Neuron (in vitro differentiated cells): Measurements from ENCODE around the gene TRMT1.

Experiments used
- H2AFZ ChIP-seq: one replicate; pipeline ENCODE4 v1.6.1; 2013; ENCODE audit warnings: low read depth, mild to moderate bottlenecking, inconsistent platforms, low read length, moderate library complexity
- H3K27me3 ChIP-seq: one replicate; pipeline ENCODE4 v1.6.1; 2013; ENCODE audit warnings: low read length; ENCODE audit not compliant: insufficient read depth
- H3K36me3 ChIP-seq: one replicate; pipeline ENCODE4 v1.6.1; 2013; ENCODE audit warnings: low read length; ENCODE audit not compliant: insufficient read depth
- H3K4me1 ChIP-seq: one replicate; pipeline ENCODE4 v1.6.1; 2013; ENCODE audit warnings: low read length; ENCODE audit not compliant: insufficient read depth
- H3K4me3 ChIP-seq: 2 replicates; pipeline ENCODE4 v1.5.1; 2013; ENCODE audit warnings: mild to moderate bottlenecking, low read length, moderate library complexity
- H3K9me3 ChIP-seq: one replicate; pipeline ENCODE4 v1.6.1; 2013; ENCODE audit warnings: low read length

The TRMT1 gene

GRCh38 chr19:13092606-13093235 lies 23.8 kb downstream of the TRMT1 start:
- Histone ChIP-seq H3K27me3 (peaks cover 28% of the 10 kb centered on the region), H3K9me3 (no peaks in the 10 kb centered on the region), H3K4me3 (no peak overlapping the region), H3K36me3 (no peaks in the 10 kb centered on the region), H3K4me1 (peaks cover 58% of the 10 kb centered on the region), H2AFZ (no peak overlapping the region)

- Histone ChIP-seq H3K4me3 (no peak overlapping the region), H2AFZ (no peak overlapping the region), H3K36me3 (no peaks in the 10 kb centered on the region), H3K9me3 (no peaks in the 10 kb centered on the region), H3K27me3 (peaks cover 31% of the 10 kb centered on the region), H3K4me1 (peaks cover 58% of the 10 kb centered on the region)
Observed at GRCh38 chr19:13092158-13092543, 24.4 kb downstream of the TRMT1 start.

GRCh38 chr19:13091400-13092157 lies 25.0 kb downstream of the TRMT1 start:
- Histone ChIP-seq H2AFZ (no peak overlapping the region), H3K27me3 (peaks cover 32% of the 10 kb centered on the region), H3K9me3 (no peaks in the 10 kb centered on the region), H3K4me3 (no peak overlapping the region), H3K4me1 (peaks cover 58% of the 10 kb centered on the region), H3K36me3 (no peaks in the 10 kb centered on the region)

GRCh38 chr19:13090511-13091231 lies 25.9 kb downstream of the TRMT1 start:
- H3K9me3 ChIP-seq, result no peaks in the 10 kb centered on the region
- H3K4me3 ChIP-seq, result no peak overlapping the region
- H3K4me1 ChIP-seq, result peaks cover 49% of the 10 kb centered on the region
- peaks cover 40% of the 10 kb centered on the region for H3K27me3 ChIP-seq
- no peak overlapping the region for H2AFZ ChIP-seq
- no peaks in the 10 kb centered on the region for H3K36me3 ChIP-seq

- Histone ChIP-seq H3K9me3 (no peaks in the 10 kb centered on the region), H3K27me3 (peaks cover 47% of the 10 kb centered on the region), H2AFZ (no peak overlapping the region), H3K4me1 (peaks cover 43% of the 10 kb centered on the region), H3K36me3 (no peaks in the 10 kb centered on the region), H3K4me3 (no peak overlapping the region)
Observed at GRCh38 chr19:13089857-13090507, 26.6 kb downstream of the TRMT1 start.

DNA sequence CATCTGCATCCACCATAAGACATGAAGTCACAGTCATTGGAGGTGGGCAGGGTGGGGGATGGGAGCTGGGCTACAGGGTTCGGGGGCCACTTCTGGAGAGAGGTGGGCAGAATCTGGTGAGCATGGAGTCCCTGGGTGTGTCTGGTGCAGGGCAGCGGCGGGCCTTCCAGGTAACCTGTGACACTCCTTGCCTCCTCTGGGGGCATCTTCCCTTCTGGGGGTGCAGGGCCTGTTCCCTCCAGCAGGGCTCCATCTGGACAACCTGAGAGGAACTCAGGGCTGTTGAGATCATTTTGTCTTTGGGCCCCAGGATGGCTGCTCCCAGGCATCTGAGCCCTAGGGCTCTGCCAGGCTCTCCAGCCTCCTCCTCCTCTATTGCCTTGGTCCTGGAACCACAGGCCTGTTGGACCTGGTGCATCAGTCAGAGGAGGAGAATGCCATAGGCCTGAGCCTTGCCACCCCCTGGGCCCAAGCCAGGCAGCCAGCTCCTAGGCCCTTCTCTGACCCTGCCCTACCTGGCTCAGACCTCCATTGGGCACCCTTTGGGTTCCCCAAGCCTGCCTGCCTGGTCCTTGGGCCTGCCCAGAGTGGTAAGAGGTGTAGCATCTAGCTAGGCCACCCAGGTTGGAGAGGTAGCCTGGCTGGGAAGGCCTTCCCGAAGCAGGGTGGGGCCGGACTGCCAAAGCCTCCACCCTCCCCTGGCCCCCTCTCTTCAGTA lies 27.2 kb downstream of the TRMT1 start:
- H3K36me3 ChIP-seq, result no peaks in the 10 kb centered on the region
- H2AFZ ChIP-seq, result no peak overlapping the region
- H3K9me3 ChIP-seq, result no peaks in the 10 kb centered on the region
- peaks cover 36% of the 10 kb centered on the region for H3K4me1 ChIP-seq
- H3K4me3 ChIP-seq, result no peak overlapping the region
- H3K27me3 ChIP-seq, result peaks cover 47% of the 10 kb centered on the region

DNA sequence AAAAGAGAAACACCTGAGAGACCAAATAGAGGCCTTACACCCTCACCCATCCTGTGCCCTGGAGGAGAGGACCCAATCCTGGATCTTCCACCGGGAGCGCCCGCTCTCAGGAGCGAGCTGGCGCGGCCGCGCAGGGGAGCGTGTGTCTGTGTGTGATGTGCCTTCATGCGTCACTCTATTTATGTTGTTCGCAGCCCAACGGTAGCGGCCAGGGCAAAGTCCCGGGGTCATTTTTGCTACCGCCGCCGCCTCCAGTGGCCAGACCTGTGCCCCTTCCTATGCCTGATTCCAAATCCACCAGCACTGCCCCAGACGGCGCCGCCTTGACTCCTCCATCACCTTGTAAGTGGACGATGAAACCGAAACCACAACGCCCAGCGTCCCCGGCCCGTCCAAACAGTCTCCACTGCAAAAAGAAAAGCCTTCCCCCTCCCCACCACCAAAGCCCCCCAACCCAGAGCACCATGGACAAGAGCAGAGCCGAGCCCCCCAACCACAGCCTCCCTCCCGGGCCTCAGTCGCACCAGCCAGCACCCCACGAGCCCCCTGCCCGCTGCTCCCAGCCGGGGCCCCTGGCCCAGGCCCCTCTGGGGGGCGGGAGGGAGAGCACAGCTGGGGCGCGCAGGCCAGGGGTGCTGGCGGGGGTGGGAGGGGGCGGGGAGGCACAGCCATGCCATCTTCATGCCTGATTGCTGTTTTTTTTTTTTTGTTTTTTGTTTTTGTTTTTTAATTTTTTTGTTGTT lies 28.6 kb downstream of the TRMT1 start:
- peaks cover 57% of the 10 kb centered on the region for H3K27me3 ChIP-seq
- H3K4me3 ChIP-seq, result no peak overlapping the region
- H2AFZ ChIP-seq, result no peak overlapping the region
- no peaks in the 10 kb centered on the region for H3K9me3 ChIP-seq
- H3K4me1 ChIP-seq, result peaks cover 27% of the 10 kb centered on the region
- H3K36me3 ChIP-seq, result no peaks in the 10 kb centered on the region

DNA sequence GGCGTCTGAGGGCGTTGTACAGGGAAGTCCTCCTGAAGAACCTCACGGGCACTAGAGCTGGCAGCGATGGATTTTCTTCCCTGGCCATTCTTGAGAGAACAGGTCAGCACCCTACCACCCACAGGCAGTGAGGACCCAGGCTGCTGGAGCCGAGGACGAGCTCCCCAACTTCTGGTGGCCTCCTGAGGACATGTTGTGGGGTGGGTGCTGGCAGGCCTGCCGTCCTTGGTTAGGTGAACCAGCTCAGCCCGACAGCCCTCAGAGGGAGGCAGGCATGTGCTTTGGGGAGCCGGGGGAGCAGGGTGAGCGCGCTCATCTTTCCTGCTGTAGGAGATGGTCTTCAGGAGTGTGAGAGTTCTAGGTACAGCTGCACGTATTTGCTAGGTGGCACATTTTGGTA lies 29.2 kb downstream of the TRMT1 start:
- Histone ChIP-seq H3K4me3 (no peak overlapping the region), H3K36me3 (no peaks in the 10 kb centered on the region), H3K9me3 (no peaks in the 10 kb centered on the region), H3K4me1 (peaks cover 27% of the 10 kb centered on the region), H2AFZ (no peak overlapping the region), H3K27me3 (peaks cover 62% of the 10 kb centered on the region)

GRCh38 chr19:13086341-13086740 lies 30.2 kb downstream of the TRMT1 start:
- no peaks in the 10 kb centered on the region for H3K9me3 ChIP-seq
- no peak overlapping the region for H2AFZ ChIP-seq
- H3K36me3 ChIP-seq, result no peaks in the 10 kb centered on the region
- no peak overlapping the region for H3K4me3 ChIP-seq
- H3K4me1 ChIP-seq, result peaks cover 20% of the 10 kb centered on the region
- H3K27me3 ChIP-seq, result peaks cover 62% of the 10 kb centered on the region

- H3K9me3 ChIP-seq, result no peaks in the 10 kb centered on the region
- H3K36me3 ChIP-seq, result no peaks in the 10 kb centered on the region
- H3K4me1 ChIP-seq, result peaks cover 14% of the 10 kb centered on the region
- H2AFZ ChIP-seq, result no peak overlapping the region
- H3K27me3 ChIP-seq, result peaks cover 57% of the 10 kb centered on the region
- no peak overlapping the region for H3K4me3 ChIP-seq
Observed at GRCh38 chr19:13085666-13086065, 30.9 kb downstream of the TRMT1 start.

DNA sequence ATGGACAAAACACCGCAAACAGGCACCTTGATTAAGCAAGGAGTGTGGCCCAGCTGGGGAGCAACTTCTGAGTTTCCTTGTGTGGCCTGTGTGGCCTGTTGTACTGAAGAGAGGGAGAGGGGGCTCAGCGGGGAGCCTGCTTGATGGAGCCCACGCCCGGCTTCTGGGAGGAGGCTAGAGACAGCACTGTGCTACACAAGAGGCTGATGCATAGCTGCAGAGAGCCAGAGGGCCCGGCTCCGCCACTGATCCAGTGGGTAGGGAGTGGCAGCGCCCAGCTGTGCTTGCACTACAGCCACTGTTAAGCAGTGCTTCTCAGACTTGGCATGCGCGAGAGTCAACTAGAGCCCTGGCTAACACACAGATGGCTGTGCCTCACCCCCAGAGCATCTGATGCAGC lies 32.9 kb downstream of the TRMT1 start:
- Histone ChIP-seq H3K36me3 (no peaks in the 10 kb centered on the region), H3K9me3 (no peaks in the 10 kb centered on the region), H3K4me3 (no peak overlapping the region), H3K27me3 (peaks cover 48% of the 10 kb centered on the region), H2AFZ (no peak overlapping the region), H3K4me1 (peaks cover 13% of the 10 kb centered on the region)

DNA sequence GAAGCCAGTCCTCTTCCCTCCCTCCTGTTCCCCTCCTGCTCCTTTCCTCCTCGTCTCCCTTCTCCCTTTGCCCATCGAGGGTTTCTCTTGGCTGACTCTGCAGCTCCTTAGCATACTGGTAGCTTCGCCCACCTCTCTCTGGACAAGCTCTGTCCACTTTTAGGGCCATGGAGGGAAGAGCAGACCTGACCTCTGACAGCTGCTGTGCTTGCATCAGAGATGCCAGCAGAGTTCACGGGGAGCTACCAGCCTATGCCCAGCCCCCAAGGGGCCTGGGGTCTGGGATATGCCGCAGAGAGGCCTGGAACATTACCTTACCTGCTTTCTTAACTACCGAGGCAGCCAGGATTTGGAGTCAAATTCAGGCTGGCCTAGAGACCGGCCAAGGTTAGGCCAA lies 33.5 kb downstream of the TRMT1 start:
- Histone ChIP-seq H3K4me3 (no peak overlapping the region), H3K9me3 (no peaks in the 10 kb centered on the region), H3K4me1 (peaks cover 13% of the 10 kb centered on the region), H3K36me3 (no peaks in the 10 kb centered on the region), H3K27me3 (peaks cover 54% of the 10 kb centered on the region), H2AFZ (no peak overlapping the region)
